DOHH2 (cell line): ENCODE data around the gene OR1G1.

ENCODE experiments used
- CTCF ChIP-seq: fragments of 200-600 bp; sonication (generic); IDR thresholded peaks from one replicate; pipeline ENCODE4 v1.5.1; 2014; ENCODE audit warnings: antibody characterized with exemption, mild to moderate bottlenecking, low read depth, low read length; ENCODE audit not compliant: poor library complexity, severe bottlenecking
- EZH2phosphoT487 ChIP-seq: fragments of 200-600 bp; sonication (generic); IDR thresholded peaks from 2 replicates; pipeline ENCODE4 v1.6.1; 2017; ENCODE audit warnings: borderline replicate concordance, mild to moderate bottlenecking, antibody characterized with exemption, low read length, moderate library complexity, mixed read lengths

GRCh38 chr17:3167574-3167973 is 40.2 kb upstream of the OR1G1 start:
- no peak for TF ChIP-seq CTCF
- TF ChIP-seq EZH2phosphoT487 = no peak
